Measurements from ENCODE around the gene RPS3A.

GRCh38 chr4:151150821-151151580 is 51.6 kb downstream of the RPS3A start:
- TF ChIP-seq POLR2AphosphoS5 (IDR thresholded peaks at IDR 0.05; ENCODE audit: borderline replicate concordance, low read depth, low read length): no peak
- no peak for TF ChIP-seq EZH2 (IDR thresholded peaks at IDR 0.05)

Measured in SK-N-MC (cell line).